A673 (cell line): ENCODE measurements around the gene CDH4.

ENCODE experiments used
- CTCF ChIP-seq: fragments of 300-800, 200-600 bp; sonication (generic); conservative IDR thresholded peaks from 2 replicates; pipeline ENCODE4 v1.5.1; 2017; ENCODE audit warnings: low read depth, mild to moderate bottlenecking, antibody characterized with exemption, low read length, moderate library complexity, mixed read lengths
- EZH2 ChIP-seq: fragments of 200-600 bp; sonication (generic); IDR thresholded peaks from 2 replicates; pipeline ENCODE4 v1.6.1; 2017; ENCODE audit warnings: borderline replicate concordance, low read depth, mild to moderate bottlenecking, mixed read lengths, antibody characterized with exemption, low read length; ENCODE audit not compliant: poor library complexity, severe bottlenecking

GRCh38 chr20:61534346-61534745 is 282.3 kb downstream of the CDH4 start:
- no peak for TF ChIP-seq EZH2
- TF ChIP-seq CTCF: no peak
